Mucosa of rectum (tissue), 2 donors: ENCODE measurements around the gene AP5Z1.
A peak's percentile ranks its signal among the peaks of the same experiment; 100 is the strongest.

Experiments
- H3K27ac ChIP-seq, 2 donors: one replicate each; pipeline ENCODE4 v1.7.0; 2013; ENCODE audit warnings: inconsistent platforms in 2 of 2, low read depth in 2 of 2, low read length in 2 of 2
- H3K27me3 ChIP-seq, 2 donors: one replicate each; pipeline ENCODE4 v1.7.0; 2013; ENCODE audit warnings: low read length in 2 of 2; ENCODE audit not compliant: control insufficient read depth in 2 of 2, insufficient read depth in 2 of 2
- H3K36me3 ChIP-seq, 2 donors: one replicate each; pipeline ENCODE4 v1.7.0; 2013; ENCODE audit warnings: low read length in 2 of 2; ENCODE audit not compliant: control insufficient read depth in 2 of 2, insufficient read depth in 2 of 2
- H3K4me1 ChIP-seq, 2 donors: one replicate each; pipeline ENCODE4 v1.7.0; 2013; ENCODE audit warnings: low read length in 2 of 2, mild to moderate bottlenecking in 1 of 2; ENCODE audit not compliant: control insufficient read depth in 2 of 2, insufficient read depth in 2 of 2
- H3K4me3 ChIP-seq, 2 donors: one replicate each; pipeline ENCODE4 v1.7.0; 2013; ENCODE audit warnings: low read length in 2 of 2
- H3K9ac ChIP-seq, 2 donors: one replicate each; pipeline ENCODE4 v1.7.0; 2013; ENCODE audit warnings: low read length in 2 of 2, low read depth in 1 of 2, mild to moderate bottlenecking in 1 of 2
- H3K9me3 ChIP-seq, 2 donors: one replicate each; pipeline ENCODE4 v1.7.0; 2013; ENCODE audit warnings: low read length in 2 of 2; ENCODE audit not compliant: control insufficient read depth in 2 of 2
- donor health status: healthy.
- donor health status: Normal muscosa, but diverticular disease.

The AP5Z1 gene

GRCh38 chr7:4775250-4775847 lies at the start of gene AP5Z1:
Gene AP5Z1 (plus strand): TSS chr7:4775623. CDS start chr7:4775716, 93 bp downstream.
- Histone ChIP-seq H3K4me3 (peak within 1 kb of the TSS; percentile 97 to 98), H3K27ac (peak within 1 kb of the TSS; percentile 92 to 95), H3K36me3 (peaks cover 0 to 4% of the 10 kb centered on the region in 2 donors), H3K9ac (peak within 1 kb of the TSS; percentile 93 to 95), H3K4me1 (peaks cover 8 to 16% of the 10 kb centered on the region in 2 donors), H3K9me3 (no peaks in the 10 kb centered on the region), H3K27me3 (no peaks in the 10 kb centered on the region)

- Histone ChIP-seq H3K4me3 (peak overlapping the region; percentile 58 to 72), H3K9me3 (no peaks in the 10 kb centered on the region), H3K27ac (peak overlapping the region; percentile 75 to 84), H3K27me3 (no peaks in the 10 kb centered on the region), H3K9ac (peak overlapping the region; percentile 68 to 77), H3K36me3 (peaks cover 5 to 15% of the 10 kb centered on the region in 2 donors), H3K4me1 (peaks cover 0 to 9% of the 10 kb centered on the region in 2 donors)
Measured at GRCh38 chr7:4725850-4726450, 49.5 kb upstream of the AP5Z1 start.

- Histone ChIP-seq H3K4me3 (no peak overlapping the region), H3K4me1 (peaks cover 0 to 9% of the 10 kb centered on the region in 2 donors), H3K27me3 (no peaks in the 10 kb centered on the region), H3K9me3 (no peaks in the 10 kb centered on the region), H3K36me3 (peaks cover 5 to 15% of the 10 kb centered on the region in 2 donors), H3K27ac (peak overlapping the region in 1 of 2 donors; percentile 1), H3K9ac (no peak overlapping the region)
Measured at GRCh38 chr7:4726566-4726965, 48.9 kb upstream of the AP5Z1 start.

GRCh38 chr7:4727914-4728705 lies 47.3 kb upstream of the AP5Z1 start:
- H3K27me3 ChIP-seq: no peaks in the 10 kb centered on the region
- H3K4me1 ChIP-seq: peaks cover 0 to 9% of the 10 kb centered on the region in 2 donors
- no peak overlapping the region for H3K9ac ChIP-seq
- no peaks in the 10 kb centered on the region for H3K9me3 ChIP-seq
- H3K27ac ChIP-seq: no peak overlapping the region
- H3K4me3 ChIP-seq: no peak overlapping the region
- peaks cover 3 to 7% of the 10 kb centered on the region in 2 donors for H3K36me3 ChIP-seq

GRCh38 chr7:4729266-4729665 lies 46.2 kb upstream of the AP5Z1 start:
- Histone ChIP-seq H3K9ac (no peak overlapping the region), H3K36me3 (peaks cover 3 to 13% of the 10 kb centered on the region in 2 donors), H3K4me1 (peaks cover 0 to 9% of the 10 kb centered on the region in 2 donors), H3K4me3 (no peak overlapping the region), H3K27ac (no peak overlapping the region), H3K27me3 (no peaks in the 10 kb centered on the region), H3K9me3 (no peaks in the 10 kb centered on the region)

- peaks cover 0 to 2% of the 10 kb centered on the region in 2 donors for H3K4me1 ChIP-seq
Measured at GRCh38 chr7:4730276-4730675, 45.1 kb upstream of the AP5Z1 start.

GRCh38 chr7:4730971-4731370 lies 44.5 kb upstream of the AP5Z1 start:
- Histone ChIP-seq H3K27ac (no peak overlapping the region), H3K4me3 (no peak overlapping the region), H3K9ac (no peak overlapping the region), H3K9me3 (no peaks in the 10 kb centered on the region), H3K4me1 (no peaks in the 10 kb centered on the region), H3K27me3 (no peaks in the 10 kb centered on the region), H3K36me3 (peaks cover 3 to 13% of the 10 kb centered on the region in 2 donors)

More at GRCh38 chr7:4730276-4730675, 45.1 kb upstream of the AP5Z1 start:
- Histone ChIP-seq H3K9me3 (no peaks in the 10 kb centered on the region), H3K36me3 (peaks cover 3 to 13% of the 10 kb centered on the region in 2 donors), H3K27ac (no peak overlapping the region), H3K27me3 (no peaks in the 10 kb centered on the region), H3K4me3 (no peak overlapping the region), H3K9ac (no peak overlapping the region)

GRCh38 chr7:4731803-4732202 lies 43.6 kb upstream of the AP5Z1 start:
- Histone ChIP-seq H3K4me3 (no peak overlapping the region), H3K27me3 (no peaks in the 10 kb centered on the region), H3K9me3 (no peaks in the 10 kb centered on the region), H3K36me3 (peaks cover 3 to 13% of the 10 kb centered on the region in 2 donors), H3K4me1 (no peaks in the 10 kb centered on the region), H3K9ac (no peak overlapping the region), H3K27ac (no peak overlapping the region)

GRCh38 chr7:4733936-4734528 lies 41.4 kb upstream of the AP5Z1 start:
- H3K27ac ChIP-seq: no peak overlapping the region

More at GRCh38 chr7:4733936-4734528, 41.4 kb upstream of the AP5Z1 start:
- H3K4me3 ChIP-seq: no peak overlapping the region
- H3K27me3 ChIP-seq: no peaks in the 10 kb centered on the region
- no peak overlapping the region for H3K9ac ChIP-seq
- peaks cover 3 to 8% of the 10 kb centered on the region in 2 donors for H3K36me3 ChIP-seq
- peaks cover 0 to 4% of the 10 kb centered on the region in 2 donors for H3K4me1 ChIP-seq
- no peaks in the 10 kb centered on the region for H3K9me3 ChIP-seq
